HEK293 (cell line): ENCODE data around the gene VN1R4.

Source experiments
- HOXD13 ChIP-seq: sonication (generic); formaldehyde crosslinking; IDR thresholded peaks from 2 replicates; pipeline ENCODE4 v1.8.0; 2022; ENCODE audit warnings: missing genetic modification reagents, borderline replicate concordance
- KLF1 ChIP-seq: fragments of 450-650 bp; formaldehyde crosslinking; IDR thresholded peaks from 2 replicates; pipeline ENCODE4 v1.5.1; 2016; ENCODE audit warnings: missing biosample characterization, missing genetic modification characterization
- ZBTB8A ChIP-seq: fragments of 450-650 bp; formaldehyde crosslinking; IDR thresholded peaks from 2 replicates; pipeline ENCODE4 v1.5.1; 2016; ENCODE audit warnings: missing biosample characterization, missing genetic modification characterization
- ZNF121 ChIP-seq: fragments of 450-650 bp; formaldehyde crosslinking; IDR thresholded peaks from 2 replicates; pipeline ENCODE4 v1.5.1; 2016; ENCODE audit warnings: missing biosample characterization, missing genetic modification characterization
- ZNF184 ChIP-seq: fragments of 450-650 bp; IDR thresholded peaks from 2 replicates; pipeline ENCODE4 v1.5.1; 2018; ENCODE audit warnings: missing biosample characterization, mild to moderate bottlenecking, missing genetic modification characterization
- ZNF274 ChIP-seq, 2 experiments: fragments of 200-500 bp in 1 of 2; fragments of 450-650 bp in 1 of 2; sonication (Bioruptor generic) in 1 of 2; formaldehyde crosslinking in 1 of 2; IDR thresholded peaks; 2 replicates each; pipeline versions ENCODE4 v1.5.1 to v1.6.1; 2014 to 2016; ENCODE audit warnings: borderline replicate concordance in 1 of 2, inconsistent platforms in 1 of 2, low read length in 1 of 2, missing biosample characterization in 1 of 2, missing genetic modification characterization in 1 of 2
- ZNF302 ChIP-seq: fragments of 450-650 bp; formaldehyde crosslinking; IDR thresholded peaks from 2 replicates; pipeline ENCODE4 v1.5.1; 2016; ENCODE audit warnings: missing biosample characterization, missing genetic modification characterization, low read depth
- ZNF426 ChIP-seq: fragments of 450-650 bp; formaldehyde crosslinking; IDR thresholded peaks from 2 replicates; pipeline ENCODE4 v1.5.1; 2017; ENCODE audit warnings: missing biosample characterization, missing genetic modification characterization, mild to moderate bottlenecking, inconsistent platforms, moderate library complexity
- ZNF510 ChIP-seq: fragments of 450-650 bp; formaldehyde crosslinking; IDR thresholded peaks from 2 replicates; pipeline ENCODE4 v1.5.1; 2018; ENCODE audit warnings: mild to moderate bottlenecking, missing genetic modification characterization, missing biosample characterization; ENCODE audit not compliant: insufficient replicate concordance
- ZNF548 ChIP-seq: fragments of 450-650 bp; formaldehyde crosslinking; IDR thresholded peaks from 2 replicates; pipeline ENCODE4 v1.5.1; 2016; ENCODE audit warnings: missing biosample characterization, missing genetic modification characterization
- ZNF549 ChIP-seq: fragments of 450-650 bp; IDR thresholded peaks from 2 replicates; pipeline ENCODE4 v1.5.1; 2018; ENCODE audit warnings: missing biosample characterization, missing genetic modification characterization, mild to moderate bottlenecking, inconsistent platforms, moderate library complexity
- ZNF670 ChIP-seq: fragments of 450-650 bp; formaldehyde crosslinking; IDR thresholded peaks from 2 replicates; pipeline ENCODE4 v1.5.1; 2016; ENCODE audit warnings: missing biosample characterization, missing genetic modification characterization, low read depth
- ZNF677 ChIP-seq: fragments of 450-650 bp; IDR thresholded peaks from 2 replicates; pipeline ENCODE4 v1.5.0; 2018; ENCODE audit warnings: missing biosample characterization, mild to moderate bottlenecking, missing genetic modification characterization, moderate library complexity
- TF ChIP-seq, protein P1 (sequence below): fragments of 450-650 bp; formaldehyde crosslinking; IDR thresholded peaks from 2 replicates; pipeline ENCODE4 v1.5.1; 2016; ENCODE audit warnings: missing biosample characterization, missing genetic modification characterization

DNA sequence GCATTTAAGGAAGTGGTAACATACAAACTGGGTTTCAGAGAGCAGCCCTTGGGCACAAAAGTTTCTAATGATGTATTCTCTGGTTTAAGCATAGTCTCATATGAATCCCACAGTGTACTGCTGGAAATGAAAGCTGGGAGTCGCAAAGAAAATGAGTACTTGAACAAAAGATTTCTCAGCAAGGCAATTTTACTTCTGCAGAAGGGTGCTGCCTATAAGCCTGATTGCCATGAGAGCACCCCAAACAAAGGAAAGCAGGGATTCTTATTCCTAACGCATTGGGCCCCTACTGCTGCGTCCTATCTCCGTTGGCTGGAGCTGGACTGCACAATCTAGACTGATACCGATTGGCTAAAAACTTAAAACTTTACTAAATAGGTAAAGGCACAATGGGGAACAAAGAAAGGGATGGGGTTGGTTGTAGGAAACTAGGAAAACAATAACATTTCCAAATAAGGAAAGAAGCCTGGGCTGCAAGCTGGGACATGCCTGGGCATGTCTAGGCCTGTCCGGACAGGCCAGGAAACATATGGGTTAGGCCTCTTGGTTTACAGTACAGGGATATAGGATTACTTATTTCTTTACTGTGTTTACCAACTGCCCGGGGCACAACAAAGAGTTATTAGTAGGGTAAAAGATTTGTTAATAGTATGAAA, 27.4 kb upstream of the VN1R4 start:
- TF ChIP-seq, protein P1, sequence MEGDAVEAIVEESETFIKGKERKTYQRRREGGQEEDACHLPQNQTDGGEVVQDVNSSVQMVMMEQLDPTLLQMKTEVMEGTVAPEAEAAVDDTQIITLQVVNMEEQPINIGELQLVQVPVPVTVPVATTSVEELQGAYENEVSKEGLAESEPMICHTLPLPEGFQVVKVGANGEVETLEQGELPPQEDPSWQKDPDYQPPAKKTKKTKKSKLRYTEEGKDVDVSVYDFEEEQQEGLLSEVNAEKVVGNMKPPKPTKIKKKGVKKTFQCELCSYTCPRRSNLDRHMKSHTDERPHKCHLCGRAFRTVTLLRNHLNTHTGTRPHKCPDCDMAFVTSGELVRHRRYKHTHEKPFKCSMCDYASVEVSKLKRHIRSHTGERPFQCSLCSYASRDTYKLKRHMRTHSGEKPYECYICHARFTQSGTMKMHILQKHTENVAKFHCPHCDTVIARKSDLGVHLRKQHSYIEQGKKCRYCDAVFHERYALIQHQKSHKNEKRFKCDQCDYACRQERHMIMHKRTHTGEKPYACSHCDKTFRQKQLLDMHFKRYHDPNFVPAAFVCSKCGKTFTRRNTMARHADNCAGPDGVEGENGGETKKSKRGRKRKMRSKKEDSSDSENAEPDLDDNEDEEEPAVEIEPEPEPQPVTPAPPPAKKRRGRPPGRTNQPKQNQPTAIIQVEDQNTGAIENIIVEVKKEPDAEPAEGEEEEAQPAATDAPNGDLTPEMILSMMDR (tag by site-specific recombination): no peak
- TF ChIP-seq ZNF121 (tag by site-specific recombination): no peak
- no peak for TF ChIP-seq ZNF510
- TF ChIP-seq ZBTB8A (tag by site-specific recombination): no peak
- TF ChIP-seq ZNF274 (IDR thresholded peaks at IDR 0.05; ENCODE audit: low read length): no peak
- TF ChIP-seq ZNF274 (tag by site-specific recombination; IDR thresholded peaks at IDR 0.05; ENCODE audit: borderline replicate concordance): no peak
- no peak for TF ChIP-seq HOXD13 (CRISPR knock-in tag)
- no peak for TF ChIP-seq ZNF677 (tag by site-specific recombination)
- TF ChIP-seq ZNF302 (tag by site-specific recombination): no peak
- TF ChIP-seq KLF1 (tag by site-specific recombination): no peak
- no peak for TF ChIP-seq ZNF426 (tag by site-specific recombination)
- no peak for TF ChIP-seq ZNF548 (tag by site-specific recombination)
- TF ChIP-seq ZNF549 (tag by site-specific recombination): no peak
- no peak for TF ChIP-seq ZNF184 (tag by site-specific recombination)
- TF ChIP-seq ZNF670 (tag by site-specific recombination): no peak
